Stimulated activated CD4-positive, alpha-beta T cell treated with anti-CD3 and anti-CD28 coated beads, TNF-alpha, amount 100 ng/mL, for 1 hour (primary cell): ENCODE results near the gene ZNF524.

Experiments used
- DNase-seq, 3 donors: peaks; one replicate each; pipeline ENCODE4 v3.0.0-alpha.2; 2020; ENCODE audit warnings: low read depth in 3 of 3, low spot score in 1 of 3

The ZNF524 gene

GRCh38 chr19:55641426-55642152 lies 41.5 kb downstream of the ZNF524 start:
- no peak for DNase-seq

- DNase-seq, result no peak
These were observed 42.3 kb downstream of the ZNF524 start for GRCh38 chr19:55642153-55643002.

GRCh38 chr19:55643003-55643886 lies 43.2 kb downstream of the ZNF524 start, which contains the start of gene ZNF581:
ZNF581 (plus strand) TSS chr19:55643649; CDS start chr19:55644572, 923 bp downstream.
- DNase-seq, result peak in 2 of 3 donors; percentile 63 to 76

GRCh38 chr19:55643887-55644176 lies 43.7 kb downstream of the ZNF524 start:
- no peak for DNase-seq

- no peak for DNase-seq
These were observed 44.2 kb downstream of the ZNF524 start for GRCh38 chr19:55644191-55644833.

- no peak for DNase-seq
These were observed 44.9 kb downstream of the ZNF524 start for GRCh38 chr19:55644842-55645511.

GRCh38 chr19:55645512-55645881 lies 45.4 kb downstream of the ZNF524 start:
- no peak for DNase-seq

- DNase-seq, result no peak
These were observed 47.0 kb downstream of the ZNF524 start for GRCh38 chr19:55646889-55647731.

GRCh38 chr19:55647732-55648584 lies 47.9 kb downstream of the ZNF524 start, which contains the start of gene CCDC106:
CCDC106 (plus strand) TSS chr19:55648212; CDS start chr19:55649047, 835 bp downstream.
- DNase-seq, result no peak

GRCh38 chr19:55648585-55649267 lies 48.6 kb downstream of the ZNF524 start:
- DNase-seq, result no peak

- DNase-seq, result no peak
These were observed 49.4 kb downstream of the ZNF524 start for GRCh38 chr19:55649268-55650125.

- no peak for DNase-seq
These were observed 50.1 kb downstream of the ZNF524 start for GRCh38 chr19:55650126-55650557.

GRCh38 chr19:55650602-55651230 lies 50.6 kb downstream of the ZNF524 start:
- no peak for DNase-seq

GRCh38 chr19:55651236-55651635 lies 51.1 kb downstream of the ZNF524 start:
- DNase-seq, result no peak

GRCh38 chr19:55652311-55653128 lies 52.4 kb downstream of the ZNF524 start:
- DNase-seq, result no peak
